ENCODE results near the gene SUN1. TPM values are rescaled to one million over a fixed set of nuclear protein-coding genes. Genes with fewer than 3 reads are reported as not detected.

Gene SUN1
- total and polyA plus RNA-seq, 5 experiments from 2014 or later = 26.1 to 198 (median 37.5) TPM

- Mint-ChIP-seq H3K9me3 (no peaks in the 10 kb centered on the region), H3K27ac (peak overlapping the region in 2 of 10 donors; percentile 37 to 40), H3K4me1 (peaks cover 0 to 9% (median 8%) of the 10 kb centered on the region in 4 donors), H3K36me3 (peaks cover 0 to 61% (median 19%) of the 10 kb centered on the region in 3 donors), H3K27me3 (no peaks in the 10 kb centered on the region), H3K4me3 (no peak overlapping the region)
- ATAC-seq (no peak), DNase-seq (no peak)
- POLR2A ChIA-PET = interaction anchor here (1.1 kb wide), 1 partner anchor 10 kb away, joined by 4 read pairs; no protein-coding TSS in a partner anchor
These were observed 62.0 kb downstream of the SUN1 start for GRCh38 chr7:894164-894867.

GRCh38 chr7:894927-895450 lies 62.7 kb downstream of the SUN1 start:
- Mint-ChIP-seq H3K27me3 (no peaks in the 10 kb centered on the region), H3K36me3 (peaks cover 0 to 64% (median 19%) of the 10 kb centered on the region in 3 donors), H3K27ac (peak overlapping the region in 1 of 10 donors; percentile 37), H3K4me1 (peaks cover 0 to 9% (median 8%) of the 10 kb centered on the region in 4 donors), H3K4me3 (no peak overlapping the region), H3K9me3 (no peaks in the 10 kb centered on the region)
- no peak for ATAC-seq
- POLR2A ChIA-PET = no interaction called here
- DNase-seq = no peak

GRCh38 chr7:895451-896052 lies 63.3 kb downstream of the SUN1 start:
- peaks cover 0 to 61% (median 17%) of the 10 kb centered on the region in 3 donors for H3K36me3 Mint-ChIP-seq
- ATAC-seq = no peak
- POLR2A ChIA-PET = interaction anchor here (0.8 kb wide), 1 partner anchor 9 kb away, joined by 3 read pairs; no protein-coding TSS in a partner anchor
- H3K4me1 Mint-ChIP-seq = peaks cover 0 to 9% (median 7%) of the 10 kb centered on the region in 4 donors
- H3K4me3 Mint-ChIP-seq = no peak overlapping the region
- H3K9me3 Mint-ChIP-seq = no peaks in the 10 kb centered on the region
- peak overlapping the region in 2 of 10 donors; percentile 39 to 43 for H3K27ac Mint-ChIP-seq
- no peaks in the 10 kb centered on the region for H3K27me3 Mint-ChIP-seq
- DNase-seq = no peak

GRCh38 chr7:896346-897075 lies 64.2 kb downstream of the SUN1 start:
- Mint-ChIP-seq H3K9me3 (no peaks in the 10 kb centered on the region), H3K27ac (peak overlapping the region in 2 of 10 donors; percentile 39 to 43), H3K4me1 (peaks cover 0 to 9% (median 7%) of the 10 kb centered on the region in 4 donors), H3K4me3 (no peak overlapping the region), H3K27me3 (no peaks in the 10 kb centered on the region), H3K36me3 (peaks cover 0 to 51% (median 15%) of the 10 kb centered on the region in 3 donors)
- ATAC-seq (no peak), DNase-seq (no peak)
- POLR2A ChIA-PET = interaction anchor here (0.8 kb wide), 1 partner anchor 10 kb away, joined by 3 read pairs; no protein-coding TSS in a partner anchor

- Mint-ChIP-seq H3K4me1 (peaks cover 0 to 9% (median 7%) of the 10 kb centered on the region in 4 donors), H3K4me3 (no peak overlapping the region), H3K9me3 (no peaks in the 10 kb centered on the region), H3K27me3 (no peaks in the 10 kb centered on the region), H3K27ac (no peak overlapping the region), H3K36me3 (peaks cover 0 to 46% (median 15%) of the 10 kb centered on the region in 3 donors)
- ATAC-seq = peak in 1 of 2 donors; percentile 15
- POLR2A ChIA-PET = no interaction called here
- no peak for DNase-seq
These were observed 64.8 kb downstream of the SUN1 start for GRCh38 chr7:897086-897485.

GRCh38 chr7:897771-898376 lies 65.6 kb downstream of the SUN1 start:
- H3K9me3 Mint-ChIP-seq = no peaks in the 10 kb centered on the region
- H3K4me1 Mint-ChIP-seq = peaks cover 0 to 3% (median under 1%) of the 10 kb centered on the region in 4 donors
- H3K4me3 Mint-ChIP-seq = no peak overlapping the region
- H3K27ac Mint-ChIP-seq = no peak overlapping the region
- ATAC-seq (peak in 1 of 2 donors; percentile 17), DNase-seq (no peak)
- no peaks in the 10 kb centered on the region for H3K27me3 Mint-ChIP-seq
- POLR2A ChIA-PET = interaction anchor here (0.6 kb wide), 1 partner anchor 92 kb away, joined by 3 read pairs; no protein-coding TSS in a partner anchor
- peaks cover 4 to 41% (median 15%) of the 10 kb centered on the region in 3 donors for H3K36me3 Mint-ChIP-seq

- H3K27me3 Mint-ChIP-seq = no peaks in the 10 kb centered on the region
- H3K4me1 Mint-ChIP-seq = no peaks in the 10 kb centered on the region
- H3K4me3 Mint-ChIP-seq = no peak overlapping the region
- no peak for ATAC-seq
- H3K9me3 Mint-ChIP-seq = no peaks in the 10 kb centered on the region
- POLR2A ChIA-PET = interaction anchor here (0.6 kb wide), 1 partner anchor 93 kb away, joined by 3 read pairs; no protein-coding TSS in a partner anchor
- peaks cover 4 to 38% (median 15%) of the 10 kb centered on the region in 3 donors for H3K36me3 Mint-ChIP-seq
- no peak for DNase-seq
- H3K27ac Mint-ChIP-seq = no peak overlapping the region
These were observed 66.2 kb downstream of the SUN1 start for GRCh38 chr7:898460-898854.

GRCh38 chr7:898855-899681 lies 66.8 kb downstream of the SUN1 start:
- ATAC-seq = peak in 1 of 2 donors; percentile 5
- POLR2A ChIA-PET = no interaction called here
- no peaks in the 10 kb centered on the region for H3K4me1 Mint-ChIP-seq
- no peaks in the 10 kb centered on the region for H3K9me3 Mint-ChIP-seq
- H3K4me3 Mint-ChIP-seq = no peak overlapping the region
- peaks cover 4 to 34% (median 15%) of the 10 kb centered on the region in 3 donors for H3K36me3 Mint-ChIP-seq
- H3K27me3 Mint-ChIP-seq = no peaks in the 10 kb centered on the region
- DNase-seq = no peak
- peak overlapping the region in 1 of 10 donors; percentile 59 for H3K27ac Mint-ChIP-seq

- Mint-ChIP-seq H3K4me1 (no peaks in the 10 kb centered on the region), H3K4me3 (peak overlapping the region in 1 of 10 donors; percentile 22), H3K36me3 (peaks cover 4 to 29% (median 11%) of the 10 kb centered on the region in 3 donors), H3K9me3 (no peaks in the 10 kb centered on the region), H3K27me3 (no peaks in the 10 kb centered on the region), H3K27ac (peak overlapping the region in 1 of 10 donors; percentile 59)
- DNase-seq = no peak
- ATAC-seq = peak in 1 of 2 donors; percentile 7
- POLR2A ChIA-PET = interaction anchor here (0.9 kb wide), 1 partner anchor 24 kb away, joined by 3 read pairs; the partner anchor contains the start of gene GET4
These were observed 67.5 kb downstream of the SUN1 start for GRCh38 chr7:899806-900205.

- POLR2A ChIA-PET = interaction anchor here (0.6 to 2.0 kb wide), 4 partner anchors 23 to 197 kb away, joined by 3 to 7 read pairs (median 4); partner anchors contain the start of gene GET4
- no peaks in the 10 kb centered on the region for H3K4me1 Mint-ChIP-seq
- peaks cover 4 to 26% (median 9%) of the 10 kb centered on the region in 3 donors for H3K36me3 Mint-ChIP-seq
- no peak overlapping the region for H3K4me3 Mint-ChIP-seq
- ATAC-seq (no peak), DNase-seq (no peak)
- no peak overlapping the region for H3K27ac Mint-ChIP-seq
- no peaks in the 10 kb centered on the region for H3K9me3 Mint-ChIP-seq
- H3K27me3 Mint-ChIP-seq = no peaks in the 10 kb centered on the region
These were observed 68.2 kb downstream of the SUN1 start for GRCh38 chr7:900331-901040.

- Mint-ChIP-seq H3K27me3 (no peaks in the 10 kb centered on the region), H3K4me1 (no peaks in the 10 kb centered on the region), H3K4me3 (no peak overlapping the region), H3K36me3 (peaks cover 4 to 21% (median 7%) of the 10 kb centered on the region in 3 donors), H3K9me3 (no peaks in the 10 kb centered on the region), H3K27ac (no peak overlapping the region)
- ATAC-seq (no peak), DNase-seq (no peak)
- POLR2A ChIA-PET = interaction anchor here (0.6 to 2.0 kb wide), 4 partner anchors 22 to 111 kb away, joined by 3 to 7 read pairs (median 5); partner anchors contain the start of gene GET4
These were observed 68.7 kb downstream of the SUN1 start for GRCh38 chr7:901041-901387.
